ENCODE measurements around the gene ICA1. TPM values are rescaled to one million over a fixed set of nuclear protein-coding genes. Genes with fewer than 3 reads are reported as not detected.

ICA1 gene
- total RNA-seq, 1 donor, result 2.2 TPM

DNA sequence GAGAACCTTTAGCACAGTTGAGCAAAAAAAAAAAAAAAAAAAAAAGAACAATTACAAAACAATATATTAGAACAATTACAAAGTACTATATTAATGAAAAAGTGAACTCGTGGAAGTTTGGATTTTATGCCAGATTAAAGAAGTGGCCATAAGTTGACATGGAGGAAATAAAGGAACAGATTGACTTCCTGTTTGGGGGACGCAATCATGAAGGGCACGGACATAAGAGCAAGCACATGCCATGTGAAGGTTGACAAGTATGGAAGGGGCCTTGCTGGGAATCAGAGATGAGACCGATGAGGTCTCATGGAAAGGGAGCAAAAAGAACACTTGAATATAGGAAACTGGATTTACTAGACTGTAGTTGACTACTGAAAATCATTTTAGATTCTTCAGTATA is 61.7 kb downstream of the ICA1 start:
- Histone ChIP-seq H3K27me3 (ENCODE audit: insufficient read depth, low read length) (no peaks in the 10 kb centered on the region), H3K4me1 (ENCODE audit: insufficient read depth, low read length) (peaks cover 19% of the 10 kb centered on the region), H2AFZ (ENCODE audit: low read length) (no peak overlapping the region), H3K36me3 (ENCODE audit: insufficient read depth, low read length) (no peaks in the 10 kb centered on the region), H3K27ac (ENCODE audit: low read depth, low read length) (no peak overlapping the region), H4K20me1 (ENCODE audit: insufficient read depth, low read length) (no peaks in the 10 kb centered on the region), H3K4me2 (ENCODE audit: insufficient read depth, low read length) (no peak overlapping the region), H3K79me2 (ENCODE audit: insufficient read depth, low read length) (no peaks in the 10 kb centered on the region), H3K4me3 (ENCODE audit: insufficient read depth, low read length) (no peak overlapping the region), H3K9me3 (ENCODE audit: low read depth, low read length) (no peaks in the 10 kb centered on the region)
- TF ChIP-seq, protein P1, sequence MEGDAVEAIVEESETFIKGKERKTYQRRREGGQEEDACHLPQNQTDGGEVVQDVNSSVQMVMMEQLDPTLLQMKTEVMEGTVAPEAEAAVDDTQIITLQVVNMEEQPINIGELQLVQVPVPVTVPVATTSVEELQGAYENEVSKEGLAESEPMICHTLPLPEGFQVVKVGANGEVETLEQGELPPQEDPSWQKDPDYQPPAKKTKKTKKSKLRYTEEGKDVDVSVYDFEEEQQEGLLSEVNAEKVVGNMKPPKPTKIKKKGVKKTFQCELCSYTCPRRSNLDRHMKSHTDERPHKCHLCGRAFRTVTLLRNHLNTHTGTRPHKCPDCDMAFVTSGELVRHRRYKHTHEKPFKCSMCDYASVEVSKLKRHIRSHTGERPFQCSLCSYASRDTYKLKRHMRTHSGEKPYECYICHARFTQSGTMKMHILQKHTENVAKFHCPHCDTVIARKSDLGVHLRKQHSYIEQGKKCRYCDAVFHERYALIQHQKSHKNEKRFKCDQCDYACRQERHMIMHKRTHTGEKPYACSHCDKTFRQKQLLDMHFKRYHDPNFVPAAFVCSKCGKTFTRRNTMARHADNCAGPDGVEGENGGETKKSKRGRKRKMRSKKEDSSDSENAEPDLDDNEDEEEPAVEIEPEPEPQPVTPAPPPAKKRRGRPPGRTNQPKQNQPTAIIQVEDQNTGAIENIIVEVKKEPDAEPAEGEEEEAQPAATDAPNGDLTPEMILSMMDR (IDR thresholded peaks at IDR 0.05; ENCODE audit: extremely low read depth, low read depth, low read length), result no peak
- no peak for DNase-seq (ENCODE audit: insufficient read length, low spot score, missing footprints)

DNA sequence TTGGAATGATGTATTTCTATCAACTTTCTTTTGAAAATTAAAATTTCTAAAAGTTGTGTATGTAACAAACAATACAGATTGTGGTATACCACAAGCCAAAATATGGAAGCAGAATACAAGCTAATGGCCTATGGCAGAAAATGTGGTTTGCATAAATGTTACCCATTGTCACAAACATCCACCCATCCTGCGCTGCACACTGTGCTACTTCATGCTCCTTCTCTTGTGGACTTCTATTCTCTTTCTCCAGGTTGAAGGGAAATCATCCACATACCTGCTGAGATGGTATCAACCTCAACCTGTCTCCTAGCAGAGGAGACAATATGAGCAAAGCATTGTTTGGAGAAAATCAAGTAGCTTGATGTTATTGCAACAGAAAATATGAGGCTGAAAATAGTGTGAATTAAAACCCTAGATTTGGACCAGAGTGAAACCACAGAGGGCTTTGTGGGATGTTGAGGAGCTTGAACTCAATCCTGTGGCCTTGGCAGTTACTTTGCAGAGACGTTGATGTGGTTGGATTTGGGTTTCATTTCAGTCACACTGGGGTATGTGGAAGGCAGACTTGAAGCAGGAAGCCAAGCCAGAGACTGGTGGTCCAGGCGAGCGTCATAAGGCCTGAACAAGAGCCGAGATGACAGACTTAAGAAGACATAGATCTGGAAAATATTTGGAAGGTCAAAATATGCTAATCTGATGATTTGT is 63.8 kb downstream of the ICA1 start:
- TF ChIP-seq, protein P1 (IDR thresholded peaks at IDR 0.05; ENCODE audit: extremely low read depth, low read depth, low read length), result no peak
- Histone ChIP-seq H3K27ac (ENCODE audit: low read depth, low read length) (no peak overlapping the region), H3K79me2 (ENCODE audit: insufficient read depth, low read length) (no peaks in the 10 kb centered on the region), H2AFZ (ENCODE audit: low read length) (no peak overlapping the region), H4K20me1 (ENCODE audit: insufficient read depth, low read length) (no peaks in the 10 kb centered on the region), H3K27me3 (ENCODE audit: insufficient read depth, low read length) (no peaks in the 10 kb centered on the region), H3K36me3 (ENCODE audit: insufficient read depth, low read length) (no peaks in the 10 kb centered on the region), H3K4me3 (ENCODE audit: insufficient read depth, low read length) (no peak overlapping the region), H3K4me2 (ENCODE audit: insufficient read depth, low read length) (no peak overlapping the region), H3K9me3 (ENCODE audit: low read depth, low read length) (no peaks in the 10 kb centered on the region), H3K4me1 (ENCODE audit: insufficient read depth, low read length) (peaks cover 19% of the 10 kb centered on the region)
- no peak for DNase-seq (ENCODE audit: insufficient read length, low spot score, missing footprints)

DNA sequence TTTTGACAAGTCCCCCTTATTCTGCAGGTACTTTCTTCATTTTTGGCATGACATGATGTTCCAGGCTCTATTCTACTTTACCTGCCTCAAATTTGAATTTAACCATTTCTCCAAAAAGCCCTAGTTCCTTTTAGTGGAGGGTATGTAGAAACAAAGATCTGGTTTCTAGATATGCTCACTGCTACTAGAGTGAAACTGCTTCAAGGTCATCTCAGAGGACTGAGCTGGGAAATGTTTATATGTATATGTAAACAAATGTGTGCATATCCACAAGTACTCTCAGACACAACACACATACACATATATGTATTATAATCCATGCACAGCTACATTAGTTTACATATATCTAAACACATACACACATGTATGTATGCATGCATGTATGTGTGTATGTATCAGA is 69.1 kb downstream of the ICA1 start:
- H3K36me3 ChIP-seq (ENCODE audit: insufficient read depth, low read length), result no peaks in the 10 kb centered on the region
- DNase-seq (ENCODE audit: insufficient read length, low spot score, missing footprints), result no peak
- no peaks in the 10 kb centered on the region for H3K79me2 ChIP-seq (ENCODE audit: insufficient read depth, low read length)
- no peaks in the 10 kb centered on the region for H3K4me1 ChIP-seq (ENCODE audit: insufficient read depth, low read length)
- TF ChIP-seq, protein P1 (IDR thresholded peaks at IDR 0.05; ENCODE audit: extremely low read depth, low read depth, low read length), result no peak
- H3K27me3 ChIP-seq (ENCODE audit: insufficient read depth, low read length), result no peaks in the 10 kb centered on the region
- H3K9me3 ChIP-seq (ENCODE audit: low read depth, low read length), result no peaks in the 10 kb centered on the region
- H4K20me1 ChIP-seq (ENCODE audit: insufficient read depth, low read length), result no peaks in the 10 kb centered on the region
- H3K27ac ChIP-seq (ENCODE audit: low read depth, low read length), result no peak overlapping the region
- H3K4me3 ChIP-seq (ENCODE audit: insufficient read depth, low read length), result no peak overlapping the region
- no peak overlapping the region for H3K4me2 ChIP-seq (ENCODE audit: insufficient read depth, low read length)
- no peak overlapping the region for H2AFZ ChIP-seq (ENCODE audit: low read length)

DNA sequence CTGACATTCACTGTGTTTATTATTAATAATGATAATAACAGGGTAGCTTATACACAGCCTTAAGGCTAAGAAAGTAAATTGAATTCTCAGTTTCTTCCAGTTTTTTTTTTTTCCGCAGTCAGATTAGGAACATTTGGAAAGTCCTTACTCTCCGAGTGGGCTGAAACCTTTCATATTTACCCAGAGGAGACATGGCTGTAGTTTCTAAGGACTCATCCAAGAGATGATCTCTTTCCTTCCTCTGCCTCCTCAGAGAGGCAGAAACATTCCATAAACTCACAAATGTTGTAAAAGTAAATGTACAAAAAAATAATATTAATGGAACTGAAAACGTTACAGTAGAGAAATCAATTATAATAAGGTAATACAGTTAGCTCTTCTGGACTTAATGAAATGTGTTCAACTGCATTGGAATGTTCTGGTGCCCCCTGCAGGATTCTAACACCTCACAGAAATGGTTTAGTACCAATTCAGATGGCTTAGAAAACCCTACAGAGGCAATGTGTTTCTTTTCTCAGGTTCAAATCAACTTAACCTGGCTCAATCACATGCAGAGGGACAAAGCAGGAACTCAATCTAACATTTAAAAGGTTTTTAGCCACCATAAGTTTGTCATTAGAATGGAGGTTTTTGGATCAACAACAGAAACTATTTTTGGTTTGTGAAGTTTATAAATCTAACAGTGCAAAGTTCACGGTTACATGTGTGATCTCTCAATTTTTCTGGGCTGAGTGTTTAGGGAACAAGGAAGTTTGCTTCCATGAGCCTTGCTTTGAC is 71.7 kb downstream of the ICA1 start:
- Histone ChIP-seq H3K36me3 (ENCODE audit: insufficient read depth, low read length) (no peaks in the 10 kb centered on the region), H3K9me3 (ENCODE audit: low read depth, low read length) (no peaks in the 10 kb centered on the region), H3K27me3 (ENCODE audit: insufficient read depth, low read length) (no peaks in the 10 kb centered on the region), H2AFZ (ENCODE audit: low read length) (peak overlapping the region; percentile 18), H3K4me3 (ENCODE audit: insufficient read depth, low read length) (no peak overlapping the region), H3K27ac (ENCODE audit: low read depth, low read length) (no peak overlapping the region), H3K4me2 (ENCODE audit: insufficient read depth, low read length) (no peak overlapping the region), H3K4me1 (ENCODE audit: insufficient read depth, low read length) (no peaks in the 10 kb centered on the region), H3K79me2 (ENCODE audit: insufficient read depth, low read length) (no peaks in the 10 kb centered on the region), H4K20me1 (ENCODE audit: insufficient read depth, low read length) (no peaks in the 10 kb centered on the region)
- peak; percentile 77 for DNase-seq (ENCODE audit: insufficient read length, low spot score, missing footprints)
- TF ChIP-seq, protein P1 (IDR thresholded peaks at IDR 0.05; ENCODE audit: extremely low read depth, low read depth, low read length), result peak; percentile 74
